GM12878 (cell line): Measurements from ENCODE around the gene CYP4A22. TPM values are rescaled to one million over a fixed set of nuclear protein-coding genes. Genes with fewer than 3 reads are reported as not detected.
A peak's percentile ranks its signal among the peaks of the same experiment; 100 is the strongest.
"Not testable (repeated sequence)": the region's sequence is repeated elsewhere in the genome, so short reads cannot be mapped to it uniquely, and the experiment has no call there.

Experiments used
- ATAC-seq: fragments of 200-7000 bp; cut with Tn5 transposase; 3 replicates; pipeline ENCODE4 v1.9.1; 2020; ENCODE audit warnings: mild to moderate bottlenecking, moderate library complexity
- BruUV-seq: library from RNA; stranded (reverse); fragments of 400-500 nt; replicated peaks from 2 replicates; lab custom pipeline; 2021; lab: Mats Ljungman, UMichigan
- CTCF ChIA-PET: fragments of 300-600 bp; sonication (Branson Sonifier 250); formaldehyde crosslinking; extraction: SDS; loops from one replicate; lab custom pipeline; 2021; ENCODE audit warnings: inconsistent platforms; lab: Yijun Ruan, JAX
- POLR2A ChIA-PET: fragments of 350-600 bp; formaldehyde crosslinking; extraction: SDS; loops from one replicate; lab custom pipeline; 2021; ENCODE audit warnings: inconsistent platforms; lab: Charles Lee
- RAD21 ChIA-PET: fragments of 300-600 bp; sonication (Branson Sonifier 250); formaldehyde crosslinking; loops from one replicate; lab custom pipeline; 2023; ENCODE audit warnings: antibody characterized with exemption; ENCODE audit not compliant: unreplicated experiment; lab: Charles Lee
- SMC1A ChIA-PET: fragments of 300-600 bp; sonication (Branson Sonifier 250); formaldehyde crosslinking; loops from one replicate; lab custom pipeline; 2023; ENCODE audit not compliant: unreplicated experiment, uncharacterized antibody; lab: Charles Lee
- DNase-seq: peaks from one replicate; pipeline ENCODE4 v3.0.0-alpha.2; 2011; ENCODE audit warnings: low read depth, low spot score
- FAIRE-seq: peaks from 3 replicates; lab custom pipeline; 2011; peaks lifted over from hg19 to GRCh38; lab: Jason Lieb, UNC
- H2AFZ ChIP-seq: 2 replicates; pipeline ENCODE4 v1.6.0; 2011; ENCODE audit warnings: low read depth, low read length, control low read depth; ENCODE audit not compliant: control insufficient read depth
- H3K27ac ChIP-seq: 2 replicates; pipeline ENCODE4 v1.5.1; 2011; ENCODE audit warnings: control low read depth; ENCODE audit not compliant: control insufficient read depth, insufficient read depth
- H3K27me3 ChIP-seq, 2 experiments: replicated peaks in 1 of 2; 2 replicates each; pipeline versions ENCODE4 v1.6.0 to v1.6.1; 2011; ENCODE audit warnings: low read length in 1 of 2; ENCODE audit not compliant: control insufficient read depth in 2 of 2, insufficient read depth in 2 of 2
- H3K36me3 ChIP-seq, 2 experiments: 2 replicates each; pipeline ENCODE4 v1.5.1; 2011; ENCODE audit warnings: low read length in 1 of 2; ENCODE audit not compliant: control insufficient read depth in 2 of 2, insufficient read depth in 2 of 2
- H3K4me1 ChIP-seq: 2 replicates; pipeline ENCODE4 v1.6.1; 2011; ENCODE audit warnings: mild to moderate bottlenecking, low read length, moderate library complexity, mixed read lengths; ENCODE audit not compliant: control insufficient read depth, insufficient read depth
- H3K4me2 ChIP-seq: 2 replicates; pipeline ENCODE4 v1.6.0; 2011; ENCODE audit warnings: control low read depth; ENCODE audit not compliant: control insufficient read depth, insufficient read depth
- H3K4me3 ChIP-seq: fragments of 200-600 bp; sonication (generic); 2 replicates; pipeline ENCODE4 v1.5.1; 2016
- H3K79me2 ChIP-seq: 2 replicates; pipeline ENCODE4 v1.6.0; 2011; ENCODE audit warnings: low read length; ENCODE audit not compliant: control insufficient read depth, insufficient read depth
- H3K9ac ChIP-seq: 2 replicates; pipeline ENCODE4 v1.8.0; 2011; ENCODE audit warnings: low read length, control low read depth, mixed read lengths; ENCODE audit not compliant: control insufficient read depth, insufficient read depth
- H3K9me3 ChIP-seq: replicated peaks from 3 replicates; pipeline ENCODE4 v1.5.1; 2011; ENCODE audit warnings: mild to moderate bottlenecking, low read length; ENCODE audit not compliant: control insufficient read depth, insufficient read depth
- H4K20me1 ChIP-seq: 2 replicates; pipeline ENCODE4 v1.6.0; 2011; ENCODE audit not compliant: control insufficient read depth, insufficient read depth
- CTCF ChIP-seq, 3 experiments: IDR thresholded peaks in 2 of 3; conservative IDR thresholded peaks in 1 of 3; 2 replicates each; pipeline ENCODE4 v1.5.1; 2011; ENCODE audit warnings: low read depth in 3 of 3, low read length in 3 of 3, mild to moderate bottlenecking in 3 of 3, control low read depth in 2 of 3, moderate library complexity in 2 of 3, inconsistent platforms in 1 of 3, mixed read lengths in 1 of 3; ENCODE audit not compliant: control insufficient read depth in 2 of 3, insufficient read depth in 1 of 3; ENCODE audit errors: extremely low read depth in 1 of 3
- WGBS: methylation state at CpG from one replicate; pipeline ENCODE4 v1.1.6; 2016; ENCODE audit warnings: low lambda C conversion rate; ENCODE audit not compliant: insufficient replicate concordance, insufficient coverage; ENCODE audit errors: missing lambda C conversion rate; 5-methylcytosine and 5-hydroxymethylcytosine counted together
- in situ Hi-C: fragments of 300-500 bp; cut with MboI; formaldehyde crosslinking; loops from 9 replicates; pipeline ENCODE4 v1.14.3; 2018; ENCODE audit warnings: mixed read lengths
- intact Hi-C: fragments of 100-400 bp; cut with micrococcal nuclease; formaldehyde crosslinking; loops from one replicate; pipeline ENCODE4 v1.14.2; 2022; ENCODE audit not compliant: unreplicated experiment
- polyA plus RNA-seq, 11 experiments: library from polyadenylated mRNA; depleted of rRNA in 4 of 11; unstranded in 6 of 11; stranded (reverse) in 5 of 11; fragments of >200 nt; fragmentation: Nextera tagmentation in 4 of 11; fragmentation: Illumina TruSeq in 1 of 11; extraction: Ambion mirVana in 4 of 11; extraction: Trizol in 1 of 11; gene quantifications; 1 replicate in 1 of 11; 2 replicates in 10 of 11; pipeline versions ENCODE4 v1.2.1 to v1.2.3, GENCODE V29; 2011 to 2016; ENCODE audit warnings: inconsistent platforms in 2 of 11, missing spikeins in 2 of 11, low read depth in 1 of 11
- total RNA-seq, 4 experiments: library from RNA; depleted of rRNA in 3 of 4; stranded (reverse); fragments of >200 nt in 3 of 4; fragmentation: Illumina TruSeq in 1 of 4; extraction: Trizol in 1 of 4; gene quantifications; 2 replicates each; pipeline versions ENCODE4 v1.2.1 to v1.2.3, GENCODE V29; 2013 to 2021

The CYP4A22 gene
- total and polyA plus RNA-seq, 10 of the 15 experiments (the other 5 are each of a cell fraction or from before 2014, with no cell fraction given), result not detected

DNA sequence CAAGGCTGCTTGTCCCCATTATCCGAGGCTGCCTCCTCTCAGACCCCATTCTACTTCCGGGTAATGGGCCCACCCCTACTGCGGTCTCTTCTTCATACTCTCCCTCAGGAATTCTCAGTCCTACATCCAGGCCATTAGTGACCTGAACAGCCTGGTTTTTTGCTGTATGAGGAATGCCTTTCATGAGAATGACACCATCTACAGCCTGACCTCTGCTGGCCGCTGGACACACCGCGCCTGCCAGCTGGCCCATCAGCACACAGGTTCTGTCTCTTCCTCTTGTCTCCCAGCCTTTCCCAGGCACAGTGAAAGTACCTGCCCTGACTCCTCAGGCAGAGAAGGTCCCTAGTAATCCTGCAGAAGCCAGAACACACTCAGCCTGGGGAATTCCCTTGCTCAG lies 6.4 kb downstream of the CYP4A22 start:
- RAD21 ChIA-PET, H3K4me1 ChIP-seq, H2AFZ ChIP-seq, BruUV-seq, H3K79me2 ChIP-seq, H3K9ac ChIP-seq, FAIRE-seq, POLR2A ChIA-PET, CTCF ChIA-PET, SMC1A ChIA-PET, H3K27me3 ChIP-seq, in situ Hi-C loops, H3K36me3 ChIP-seq, DNase-seq, H3K9me3 ChIP-seq, H4K20me1 ChIP-seq, H3K4me2 ChIP-seq, H3K4me3 ChIP-seq, H3K27ac ChIP-seq, intact Hi-C loops: not testable (repeated sequence)
- TF ChIP-seq CTCF (IDR thresholded peaks at IDR 0.05 in 2 of 3, conservative IDR thresholded peaks at IDR 0.05 in 1 of 3; ENCODE audit: control insufficient read depth in 2 of 3, extremely low read depth in 1 of 3, insufficient read depth in 1 of 3, low read depth in 3 of 3, low read length in 3 of 3), result peak in 2 of 3 experiments; percentile 9 to 22; a peak in 1 of 6 replicates
- ATAC-seq, result peak; percentile 36; the same call in 1 of the 3 replicates
- WGBS, result 69% methylated on average over 6 of the region's 6 CpGs

GRCh38 chr1:47146495-47146894 lies 9.3 kb downstream of the CYP4A22 start:
- in situ Hi-C loops, H3K9me3 ChIP-seq, H3K4me1 ChIP-seq, BruUV-seq, H3K27ac ChIP-seq, H4K20me1 ChIP-seq, H3K4me2 ChIP-seq, H3K36me3 ChIP-seq, SMC1A ChIA-PET, H3K9ac ChIP-seq, FAIRE-seq, H3K79me2 ChIP-seq, POLR2A ChIA-PET, H2AFZ ChIP-seq, H3K4me3 ChIP-seq, intact Hi-C loops, RAD21 ChIA-PET, DNase-seq, ATAC-seq, H3K27me3 ChIP-seq: not testable (repeated sequence)
- CTCF ChIA-PET, result interaction anchor here (1.1 kb wide), 1 partner anchor 31 kb away, joined by 3 read pairs; no protein-coding TSS in a partner anchor
- WGBS, result 0% methylated on average over 1 of the region's 1 CpG
